WTC11 (cell line): ENCODE results near the gene HAVCR2. TPM values are rescaled to one million over a fixed set of nuclear protein-coding genes. Genes with fewer than 3 reads are reported as not detected.
"Not testable (repeated sequence)": the region's sequence is repeated elsewhere in the genome, so short reads cannot be mapped to it uniquely, and the experiment has no call there.

Source experiments
- ATAC-seq: fragments of 200-7000 bp; cut with Tn5 transposase; 2 replicates; pipeline ENCODE4 v1.10.0; 2021; ENCODE audit warnings: mild to moderate bottlenecking, moderate library complexity
- CTCF ChIA-PET: fragments of 300-600 bp; sonication (Branson Sonifier 250); formaldehyde crosslinking; loops from one replicate; lab custom pipeline; 2021; ENCODE audit warnings: antibody characterized with exemption; lab: Charles Lee
- POLR2A ChIA-PET: fragments of 350-600 bp; sonication (Branson Sonifier 250); formaldehyde crosslinking; loops from one replicate; lab custom pipeline; 2021; ENCODE audit warnings: antibody characterized with exemption; lab: Charles Lee
- DNase-seq: peaks from one replicate; pipeline ENCODE4 v3.0.0; 2021; ENCODE audit warnings: low spot score
- H3K27ac Mint-ChIP-seq: 2 replicates; pipeline ENCODE4 v1.8.0; 2021; ENCODE audit warnings: mixed read lengths
- H3K27me3 Mint-ChIP-seq: 2 replicates; pipeline ENCODE4 v1.8.0; 2021; ENCODE audit warnings: low read depth, mild to moderate bottlenecking, moderate library complexity, mixed read lengths
- H3K36me3 Mint-ChIP-seq: 2 replicates; pipeline ENCODE4 v1.8.0; 2021; ENCODE audit warnings: mixed read lengths
- H3K4me1 Mint-ChIP-seq: 2 replicates; pipeline ENCODE4 v1.8.0; 2022; ENCODE audit warnings: mixed read lengths
- H3K4me3 Mint-ChIP-seq: 2 replicates; pipeline ENCODE4 v1.8.0; 2021; ENCODE audit warnings: mild to moderate bottlenecking, moderate library complexity, mixed read lengths
- H3K9me3 Mint-ChIP-seq: 2 replicates; pipeline ENCODE4 v1.8.0; 2021; ENCODE audit warnings: mixed read lengths
- ELF4 ChIP-seq: sonication (generic); formaldehyde crosslinking; IDR thresholded peaks from 2 replicates; pipeline ENCODE4 v1.8.1; 2022; ENCODE audit warnings: low read depth, mild to moderate bottlenecking, moderate library complexity, missing genetic modification reagents
- EMX1 ChIP-seq: fragments of 250-450 bp; sonication (Bioruptor Pico); IDR thresholded peaks from 2 replicates; pipeline ENCODE4 v1.8.0; 2021; ENCODE audit warnings: mild to moderate bottlenecking
- GABPB1 ChIP-seq: sonication (generic); formaldehyde crosslinking; IDR thresholded peaks from 2 replicates; pipeline ENCODE4 v1.8.1; 2023; ENCODE audit warnings: mild to moderate bottlenecking, missing genetic modification reagents
- KAT7 ChIP-seq: sonication (generic); formaldehyde crosslinking; IDR thresholded peaks from 2 replicates; pipeline ENCODE4 v1.8.1; 2023; ENCODE audit warnings: missing genetic modification reagents, mild to moderate bottlenecking, borderline replicate concordance
- NFATC4 ChIP-seq: fragments of 250-450 bp; sonication (Bioruptor Pico); IDR thresholded peaks from 2 replicates; pipeline ENCODE4 v1.9.0; 2021; ENCODE audit warnings: mild to moderate bottlenecking
- NR1H2 ChIP-seq: sonication (generic); formaldehyde crosslinking; IDR thresholded peaks from 2 replicates; pipeline ENCODE4 v1.9.0; 2021; ENCODE audit warnings: mild to moderate bottlenecking, moderate library complexity, missing genetic modification reagents
- PRRX2 ChIP-seq: fragments of 250-450 bp; sonication (Bioruptor Pico); IDR thresholded peaks from 2 replicates; pipeline ENCODE4 v1.8.0; 2021; ENCODE audit warnings: mild to moderate bottlenecking
- SMAD4 ChIP-seq: sonication (generic); formaldehyde crosslinking; IDR thresholded peaks from 2 replicates; pipeline ENCODE4 v1.8.0; 2022; ENCODE audit warnings: mild to moderate bottlenecking, missing genetic modification reagents
- TEAD1 ChIP-seq: sonication (generic); formaldehyde crosslinking; IDR thresholded peaks from 2 replicates; pipeline ENCODE4 v1.8.0; 2022; ENCODE audit warnings: mild to moderate bottlenecking, missing genetic modification reagents
- ZNF121 ChIP-seq: sonication (generic); formaldehyde crosslinking; IDR thresholded peaks from 2 replicates; pipeline ENCODE4 v1.8.0; 2023; ENCODE audit warnings: missing genetic modification reagents
- ZNF219 ChIP-seq: sonication (generic); formaldehyde crosslinking; IDR thresholded peaks from 2 replicates; pipeline ENCODE4 v1.8.0; 2023; ENCODE audit warnings: missing genetic modification reagents, mild to moderate bottlenecking, borderline replicate concordance
- ZNF317 ChIP-seq: sonication (generic); formaldehyde crosslinking; IDR thresholded peaks from 2 replicates; pipeline ENCODE4 v1.8.1; 2023; ENCODE audit warnings: low read depth, mild to moderate bottlenecking, moderate library complexity, missing genetic modification reagents, borderline replicate concordance
- total RNA-seq: library from RNA; stranded (reverse); gene quantifications from 3 replicates; pipeline ENCODE4 v1.2.3, GENCODE V29; 2021
- TF ChIP-seq, protein P1 (sequence below): sonication (generic); formaldehyde crosslinking; IDR thresholded peaks from 2 replicates; pipeline ENCODE4 v1.8.0; 2022; ENCODE audit warnings: mild to moderate bottlenecking, missing genetic modification reagents
- TF ChIP-seq, protein P2 (sequence below): fragments of 250-450 bp; sonication (Bioruptor Pico); IDR thresholded peaks from 2 replicates; pipeline ENCODE4 v2.1.2; 2022; ENCODE audit warnings: mild to moderate bottlenecking, moderate library complexity
- TF ChIP-seq, protein P3 (sequence below): sonication (generic); formaldehyde crosslinking; IDR thresholded peaks from 2 replicates; pipeline ENCODE4 v1.8.1; 2022; ENCODE audit warnings: mild to moderate bottlenecking, missing genetic modification reagents, moderate library complexity, borderline replicate concordance
- TF ChIP-seq, protein P4 (sequence below): sonication (generic); formaldehyde crosslinking; IDR thresholded peaks from 2 replicates; pipeline ENCODE4 v1.8.1; 2023; ENCODE audit warnings: mild to moderate bottlenecking, moderate library complexity, missing genetic modification reagents
- TF ChIP-seq, protein P5 (sequence below): fragments of 250-450 bp; sonication (Bioruptor Pico); conservative IDR thresholded peaks from 2 replicates; pipeline ENCODE4 v1.9.0; 2021; ENCODE audit warnings: mild to moderate bottlenecking
- TF ChIP-seq, protein P6 (sequence below): sonication (generic); formaldehyde crosslinking; IDR thresholded peaks from 2 replicates; pipeline ENCODE4 v1.8.1; 2023; ENCODE audit warnings: mild to moderate bottlenecking, missing genetic modification reagents, moderate library complexity

The HAVCR2 gene
- total RNA-seq, 1 experiment from 2014 or later: 0.33 TPM

DNA sequence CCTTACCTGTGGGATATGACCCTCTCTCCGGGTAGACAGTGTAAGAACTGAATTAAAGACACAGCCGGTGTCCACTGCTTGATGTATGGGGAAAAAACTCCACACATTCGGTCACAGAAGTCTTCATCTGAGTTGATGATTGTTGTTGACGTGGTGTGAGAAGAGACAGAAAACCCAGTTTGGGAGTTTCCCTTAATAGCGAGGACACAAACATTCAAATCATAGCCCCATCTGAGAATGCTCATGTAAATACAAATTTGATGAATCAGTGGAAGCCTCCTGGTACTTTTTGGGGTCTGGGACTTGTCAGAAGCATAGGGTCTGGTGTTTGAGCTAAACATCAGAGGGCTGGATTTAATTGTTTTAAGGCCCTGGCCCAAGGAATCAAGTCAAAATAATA lies 60.9 kb downstream of the HAVCR2 start:
- H3K4me1 Mint-ChIP-seq: peaks cover 21% of the 10 kb centered on the region
- no peak for DNase-seq
- H3K4me3 Mint-ChIP-seq: no peak overlapping the region
- no peak overlapping the region for H3K27ac Mint-ChIP-seq
- ATAC-seq: no peak
- H3K9me3 Mint-ChIP-seq: peaks cover 10% of the 10 kb centered on the region
- TF ChIP-seq, protein P1, sequence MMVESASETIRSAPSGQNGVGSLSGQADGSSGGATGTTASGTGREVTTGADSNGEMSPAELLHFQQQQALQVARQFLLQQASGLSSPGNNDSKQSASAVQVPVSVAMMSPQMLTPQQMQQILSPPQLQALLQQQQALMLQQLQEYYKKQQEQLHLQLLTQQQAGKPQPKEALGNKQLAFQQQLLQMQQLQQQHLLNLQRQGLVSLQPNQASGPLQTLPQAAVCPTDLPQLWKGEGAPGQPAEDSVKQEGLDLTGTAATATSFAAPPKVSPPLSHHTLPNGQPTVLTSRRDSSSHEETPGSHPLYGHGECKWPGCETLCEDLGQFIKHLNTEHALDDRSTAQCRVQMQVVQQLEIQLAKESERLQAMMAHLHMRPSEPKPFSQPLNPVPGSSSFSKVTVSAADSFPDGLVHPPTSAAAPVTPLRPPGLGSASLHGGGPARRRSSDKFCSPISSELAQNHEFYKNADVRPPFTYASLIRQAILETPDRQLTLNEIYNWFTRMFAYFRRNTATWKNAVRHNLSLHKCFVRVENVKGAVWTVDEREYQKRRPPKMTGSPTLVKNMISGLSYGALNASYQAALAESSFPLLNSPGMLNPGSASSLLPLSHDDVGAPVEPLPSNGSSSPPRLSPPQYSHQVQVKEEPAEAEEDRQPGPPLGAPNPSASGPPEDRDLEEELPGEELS (CRISPR knock-in tag): no peak
- no peak for TF ChIP-seq PRRX2 (CRISPR knock-in tag)
- TF ChIP-seq, protein P2, sequence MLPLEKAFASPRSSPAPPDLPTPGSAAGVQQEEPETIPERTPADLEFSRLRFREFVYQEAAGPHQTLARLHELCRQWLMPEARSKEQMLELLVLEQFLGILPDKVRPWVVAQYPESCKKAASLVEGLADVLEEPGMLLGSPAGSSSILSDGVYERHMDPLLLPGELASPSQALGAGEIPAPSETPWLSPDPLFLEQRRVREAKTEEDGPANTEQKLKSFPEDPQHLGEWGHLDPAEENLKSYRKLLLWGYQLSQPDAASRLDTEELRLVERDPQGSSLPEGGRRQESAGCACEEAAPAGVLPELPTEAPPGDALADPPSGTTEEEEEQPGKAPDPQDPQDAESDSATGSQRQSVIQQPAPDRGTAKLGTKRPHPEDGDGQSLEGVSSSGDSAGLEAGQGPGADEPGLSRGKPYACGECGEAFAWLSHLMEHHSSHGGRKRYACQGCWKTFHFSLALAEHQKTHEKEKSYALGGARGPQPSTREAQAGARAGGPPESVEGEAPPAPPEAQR (CRISPR knock-in tag): no peak
- no peaks in the 10 kb centered on the region for H3K27me3 Mint-ChIP-seq
- ChIA-PET CTCF (no interaction called here), POLR2A (no interaction called here)
- H3K36me3 Mint-ChIP-seq: no peaks in the 10 kb centered on the region

DNA sequence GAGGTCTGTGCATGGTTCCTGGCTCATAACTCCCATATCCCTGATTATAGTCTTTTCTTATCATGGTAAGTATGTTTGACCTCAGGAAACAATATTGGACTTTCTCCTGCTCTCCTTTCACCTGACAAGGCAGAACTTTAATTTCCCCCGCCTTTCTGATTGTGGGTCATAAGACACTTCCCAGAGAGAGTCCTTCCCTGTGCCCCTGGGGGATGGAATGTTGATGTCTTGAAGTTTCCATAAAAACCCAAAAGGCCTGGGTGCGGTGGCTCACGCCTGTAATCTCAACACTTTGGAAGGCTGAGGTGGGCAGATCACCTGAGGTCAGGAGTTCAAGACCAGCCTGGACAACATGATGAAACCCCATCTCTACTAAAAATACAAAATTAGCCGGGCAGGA lies 61.8 kb downstream of the HAVCR2 start:
- H3K27ac Mint-ChIP-seq, DNase-seq, H3K36me3 Mint-ChIP-seq, POLR2A ChIA-PET, CTCF ChIA-PET, ATAC-seq, H3K4me3 Mint-ChIP-seq, H3K27me3 Mint-ChIP-seq, H3K9me3 Mint-ChIP-seq: not testable (repeated sequence)
- H3K4me1 Mint-ChIP-seq: peaks cover 21% of the 10 kb centered on the region

DNA sequence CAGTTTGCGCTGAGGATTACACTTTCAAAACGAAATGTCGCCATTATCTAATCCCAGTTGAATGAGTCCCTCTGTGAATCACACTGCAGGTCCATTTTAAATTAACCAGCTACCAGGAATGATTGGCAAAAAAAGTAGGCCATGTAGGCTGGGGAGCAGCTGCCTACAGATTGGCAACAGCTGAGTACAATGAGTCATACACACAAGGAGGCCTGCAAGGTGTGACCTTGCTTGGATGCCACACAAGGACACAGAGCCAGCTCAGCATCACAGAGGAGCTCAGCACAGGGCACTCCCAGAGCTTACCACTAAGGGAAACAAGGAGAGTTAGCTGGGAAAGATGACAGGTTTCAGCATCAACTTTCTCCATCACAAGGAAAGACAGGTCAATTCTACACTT lies 62.8 kb downstream of the HAVCR2 start:
- Mint-ChIP-seq H3K36me3 (no peaks in the 10 kb centered on the region), H3K4me1 (peaks cover 21% of the 10 kb centered on the region), H3K9me3 (peaks cover 5% of the 10 kb centered on the region; the same call in 1 of the 2 replicates), H3K27ac (no peak overlapping the region), H3K27me3 (no peaks in the 10 kb centered on the region), H3K4me3 (no peak overlapping the region)
- ATAC-seq (peak; percentile 34; the same call in 1 of the 2 replicates), DNase-seq (no peak)
- no peak for TF ChIP-seq KAT7 (CRISPR knock-in tag)
- TF ChIP-seq NR1H2: no peak
- no peak for TF ChIP-seq ZNF121 (CRISPR knock-in tag)
- no peak for TF ChIP-seq ELF4 (CRISPR knock-in tag)
- TF ChIP-seq, protein P3, sequence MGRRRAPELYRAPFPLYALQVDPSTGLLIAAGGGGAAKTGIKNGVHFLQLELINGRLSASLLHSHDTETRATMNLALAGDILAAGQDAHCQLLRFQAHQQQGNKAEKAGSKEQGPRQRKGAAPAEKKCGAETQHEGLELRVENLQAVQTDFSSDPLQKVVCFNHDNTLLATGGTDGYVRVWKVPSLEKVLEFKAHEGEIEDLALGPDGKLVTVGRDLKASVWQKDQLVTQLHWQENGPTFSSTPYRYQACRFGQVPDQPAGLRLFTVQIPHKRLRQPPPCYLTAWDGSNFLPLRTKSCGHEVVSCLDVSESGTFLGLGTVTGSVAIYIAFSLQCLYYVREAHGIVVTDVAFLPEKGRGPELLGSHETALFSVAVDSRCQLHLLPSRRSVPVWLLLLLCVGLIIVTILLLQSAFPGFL (CRISPR knock-in tag): no peak
- TF ChIP-seq, protein P4, sequence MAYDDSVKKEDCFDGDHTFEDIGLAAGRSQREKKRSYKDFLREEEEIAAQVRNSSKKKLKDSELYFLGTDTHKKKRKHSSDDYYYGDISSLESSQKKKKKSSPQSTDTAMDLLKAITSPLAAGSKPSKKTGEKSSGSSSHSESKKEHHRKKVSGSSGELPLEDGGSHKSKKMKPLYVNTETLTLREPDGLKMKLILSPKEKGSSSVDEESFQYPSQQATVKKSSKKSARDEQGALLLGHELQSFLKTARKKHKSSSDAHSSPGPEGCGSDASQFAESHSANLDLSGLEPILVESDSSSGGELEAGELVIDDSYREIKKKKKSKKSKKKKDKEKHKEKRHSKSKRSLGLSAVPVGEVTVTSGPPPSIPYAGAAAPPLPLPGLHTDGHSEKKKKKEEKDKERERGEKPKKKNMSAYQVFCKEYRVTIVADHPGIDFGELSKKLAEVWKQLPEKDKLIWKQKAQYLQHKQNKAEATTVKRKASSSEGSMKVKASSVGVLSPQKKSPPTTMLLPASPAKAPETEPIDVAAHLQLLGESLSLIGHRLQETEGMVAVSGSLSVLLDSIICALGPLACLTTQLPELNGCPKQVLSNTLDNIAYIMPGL: no peak
- TF ChIP-seq GABPB1 (CRISPR knock-in tag): no peak
- POLR2A ChIA-PET: no interaction called here
- CTCF ChIA-PET: no interaction called here

DNA sequence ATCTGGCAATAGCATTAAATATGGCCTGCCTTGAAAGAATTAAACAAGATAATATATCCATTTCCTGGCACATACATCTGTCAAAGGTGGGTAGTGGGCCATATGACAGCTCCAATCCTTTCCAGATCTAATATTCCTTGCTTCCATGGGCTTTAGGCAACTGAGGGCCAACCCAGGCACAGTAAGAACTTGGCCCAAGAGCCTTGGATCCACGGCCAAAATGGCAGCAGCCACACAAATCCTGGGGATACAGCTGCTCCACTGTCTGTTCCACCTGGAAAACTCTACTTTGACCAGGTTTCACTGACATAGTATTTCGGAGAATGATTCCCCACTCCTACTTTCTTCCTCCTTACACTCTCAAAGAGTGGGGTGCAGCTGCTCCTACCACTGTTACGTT lies 63.2 kb downstream of the HAVCR2 start:
- ChIA-PET POLR2A (no interaction called here), CTCF (no interaction called here)
- Mint-ChIP-seq H3K4me1 (peaks cover 18% of the 10 kb centered on the region), H3K36me3 (no peaks in the 10 kb centered on the region), H3K4me3 (no peak overlapping the region), H3K27ac (no peak overlapping the region), H3K9me3 (peaks cover 5% of the 10 kb centered on the region; the same call in 1 of the 2 replicates), H3K27me3 (no peaks in the 10 kb centered on the region)
- ATAC-seq (no peak), DNase-seq (no peak)
- TF ChIP-seq EMX1 (CRISPR knock-in tag): no peak
- no peak for TF ChIP-seq NFATC4 (CRISPR knock-in tag)
- TF ChIP-seq, protein P5, sequence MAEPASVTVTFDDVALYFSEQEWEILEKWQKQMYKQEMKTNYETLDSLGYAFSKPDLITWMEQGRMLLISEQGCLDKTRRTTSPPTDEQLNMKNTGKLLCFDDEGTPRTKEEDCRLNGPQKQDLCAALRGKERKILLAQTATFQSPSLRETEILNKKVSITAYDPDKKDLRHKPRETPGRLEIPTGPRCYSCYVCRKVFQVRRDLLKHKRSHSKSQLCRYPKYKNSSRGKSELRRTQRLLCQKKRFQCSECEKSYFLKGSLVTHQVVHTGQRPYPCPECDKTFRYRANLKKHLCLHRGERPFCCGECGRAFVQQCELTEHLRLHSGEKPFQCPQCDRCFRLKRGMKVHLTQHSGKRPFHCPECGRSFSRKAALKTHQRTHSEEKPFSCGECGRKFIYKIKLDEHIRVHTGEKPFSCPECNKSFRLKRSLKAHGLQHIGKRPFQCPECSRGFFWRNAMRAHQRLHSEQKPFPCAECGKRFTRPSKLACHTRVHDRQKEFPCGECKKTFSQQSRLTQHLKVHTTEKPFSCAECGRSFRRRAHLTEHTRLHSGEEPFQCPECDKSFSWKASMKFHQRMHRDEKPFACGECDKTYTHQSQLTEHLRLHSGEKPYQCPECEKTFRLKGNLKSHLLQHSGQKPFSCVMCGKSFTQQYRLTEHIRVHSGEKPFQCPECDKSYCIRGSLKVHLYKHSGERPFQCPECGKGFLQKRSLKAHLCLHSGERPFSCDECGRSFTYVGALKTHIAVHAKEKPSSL (CRISPR knock-in tag): no peak
- TF ChIP-seq, protein P3 (CRISPR knock-in tag): no peak
- no peak for TF ChIP-seq TEAD1
- no peak for TF ChIP-seq ZNF219
- TF ChIP-seq, protein P6, sequence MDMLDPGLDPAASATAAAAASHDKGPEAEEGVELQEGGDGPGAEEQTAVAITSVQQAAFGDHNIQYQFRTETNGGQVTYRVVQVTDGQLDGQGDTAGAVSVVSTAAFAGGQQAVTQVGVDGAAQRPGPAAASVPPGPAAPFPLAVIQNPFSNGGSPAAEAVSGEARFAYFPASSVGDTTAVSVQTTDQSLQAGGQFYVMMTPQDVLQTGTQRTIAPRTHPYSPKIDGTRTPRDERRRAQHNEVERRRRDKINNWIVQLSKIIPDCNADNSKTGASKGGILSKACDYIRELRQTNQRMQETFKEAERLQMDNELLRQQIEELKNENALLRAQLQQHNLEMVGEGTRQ (CRISPR knock-in tag): no peak
- TF ChIP-seq ZNF317 (CRISPR knock-in tag): no peak
- no peak for TF ChIP-seq SMAD4 (CRISPR knock-in tag)
